Upper lobe of left lung (tissue), 6 donors: ENCODE data around the gene RNF180. TPM values are rescaled to one million over a fixed set of nuclear protein-coding genes. Genes with fewer than 3 reads are reported as not detected.

Source experiments
- ATAC-seq, 2 donors: fragments of 200-7000 bp; cut with Tn5 transposase; one replicate each; pipeline ENCODE4 v1.9.1; 2022; ENCODE audit warnings: mild to moderate bottlenecking in 2 of 2, moderate library complexity in 2 of 2; ENCODE audit not compliant: low FRiP score in 2 of 2
- DNase-seq, 2 donors: peaks; one replicate each; pipeline ENCODE4 v3.0.0-alpha.2; 2019 to 2020
- H3K27ac ChIP-seq, 4 donors: fragments of 200-600 bp; sonication (generic); one replicate each; pipeline ENCODE4 v1.5.1; 2016 to 2019
- H3K27me3 ChIP-seq, 4 donors: fragments of 200-600 bp; sonication (generic); one replicate each; pipeline ENCODE4 v1.5.1; 2017 to 2019
- H3K36me3 ChIP-seq, 4 donors: fragments of 200-600 bp; sonication (generic); one replicate each; pipeline ENCODE4 v1.5.1; 2016 to 2019
- H3K4me1 ChIP-seq, 4 donors: fragments of 200-600 bp; sonication (generic); one replicate each; pipeline ENCODE4 v1.5.1; 2018 to 2019
- H3K4me3 ChIP-seq, 4 donors: fragments of 200-600 bp; sonication (generic); one replicate each; pipeline ENCODE4 v1.5.1; 2017 to 2019; ENCODE audit warnings: mild to moderate bottlenecking in 2 of 4, moderate library complexity in 1 of 4
- H3K9me3 ChIP-seq, 4 donors: fragments of 200-600 bp; sonication (generic); one replicate each; pipeline ENCODE4 v1.5.1; 2018 to 2019
- CTCF ChIP-seq, 6 experiments: fragments of 450-650 bp in 4 of 6; fragments of 200-600 bp in 2 of 6; sonication (generic) in 2 of 6; IDR thresholded peaks; one replicate each; pipeline ENCODE4 v1.5.1; 2016 to 2019; ENCODE audit warnings: antibody characterized with exemption in 6 of 6
- EP300 ChIP-seq, 4 donors: sonication (generic); formaldehyde crosslinking; IDR thresholded peaks; one replicate each; pipeline ENCODE4 v1.5.1; 2017; ENCODE audit warnings: antibody characterized with exemption in 4 of 4, control low read depth in 2 of 4
- POLR2A ChIP-seq, 4 donors: fragments of 450-650 bp; IDR thresholded peaks; one replicate each; pipeline ENCODE4 v1.5.1; 2016 to 2017; ENCODE audit warnings: antibody characterized with exemption in 4 of 4, mild to moderate bottlenecking in 2 of 4
- POLR2AphosphoS5 ChIP-seq, 2 donors: sonication (generic); formaldehyde crosslinking; IDR thresholded peaks; one replicate each; pipeline ENCODE4 v1.5.1; 2017; ENCODE audit warnings: antibody characterized with exemption in 2 of 2
- WGBS, 2 donors: methylation state at CpG; one replicate each; pipeline ENCODE4 v1.1.5; 2017 to 2018; 5-methylcytosine and 5-hydroxymethylcytosine counted together
- total RNA-seq, 6 donors: library from RNA; depleted of rRNA in 4 of 6; stranded (reverse); fragments of >200 nt in 4 of 6; gene quantifications; one replicate each; pipeline versions ENCODE4 v1.1.0 to v1.2.1, GENCODE V29; 2016 to 2021
- donor health status: DM: no; HTN: no; CAD: no; lungs with moderate emphysema.
- donor health status: DM: no; HTN: yes; CAD: no; lungs with severe emphysema.

Gene RNF180
- total RNA-seq, 6 donors from 2014 or later, result 5.0 to 17.4 (median 9.7) TPM

GRCh38 chr5:64210866-64211265 lies 45.2 kb downstream of the RNF180 start:
- Histone ChIP-seq H3K9me3 (no peaks in the 10 kb centered on the region), H3K36me3 (no peaks in the 10 kb centered on the region), H3K27ac (no peak overlapping the region), H3K4me1 (no peaks in the 10 kb centered on the region), H3K4me3 (no peak overlapping the region), H3K27me3 (no peaks in the 10 kb centered on the region)
- DNase-seq (no peak), ATAC-seq (no peak)
- TF ChIP-seq POLR2AphosphoS5 (IDR thresholded peaks at IDR 0.05) (no peak), CTCF (IDR thresholded peaks at IDR 0.05) (no peak), EP300 (IDR thresholded peaks at IDR 0.05) (no peak), POLR2A (IDR thresholded peaks at IDR 0.05) (no peak)

- Histone ChIP-seq H3K27ac (no peak overlapping the region), H3K36me3 (no peaks in the 10 kb centered on the region), H3K9me3 (no peaks in the 10 kb centered on the region), H3K4me3 (no peak overlapping the region), H3K27me3 (no peaks in the 10 kb centered on the region), H3K4me1 (no peaks in the 10 kb centered on the region)
- WGBS, 2 donors, result 76 to 89% methylated on average over 2 of the region's 2 CpGs
- DNase-seq, result no peak
- TF ChIP-seq EP300 (IDR thresholded peaks at IDR 0.05), result no peak
- TF ChIP-seq POLR2A (IDR thresholded peaks at IDR 0.05), result no peak
- TF ChIP-seq POLR2AphosphoS5 (IDR thresholded peaks at IDR 0.05), result no peak
- TF ChIP-seq CTCF (IDR thresholded peaks at IDR 0.05), result no peak
- ATAC-seq, result no peak
Observed at GRCh38 chr5:64213011-64213410, 47.4 kb downstream of the RNF180 start.

- TF ChIP-seq POLR2A (IDR thresholded peaks at IDR 0.05) (no peak), CTCF (IDR thresholded peaks at IDR 0.05) (no peak)
- Histone ChIP-seq H3K36me3 (no peaks in the 10 kb centered on the region), H3K4me1 (no peaks in the 10 kb centered on the region), H3K27me3 (no peaks in the 10 kb centered on the region), H3K4me3 (no peak overlapping the region), H3K27ac (no peak overlapping the region), H3K9me3 (no peaks in the 10 kb centered on the region)
- DNase-seq (no peak), ATAC-seq (no peak)
- 69 to 73% methylated on average over 5 of the region's 5 CpGs for WGBS, 2 donors
Observed at GRCh38 chr5:64213531-64213930, 47.9 kb downstream of the RNF180 start.

GRCh38 chr5:64214132-64214531 lies 48.5 kb downstream of the RNF180 start:
- no peaks in the 10 kb centered on the region for H3K9me3 ChIP-seq
- no peak for ATAC-seq
- 74 to 78% methylated on average over 3 of the region's 3 CpGs for WGBS, 2 donors

More at GRCh38 chr5:64214132-64214531, 48.5 kb downstream of the RNF180 start:
- no peak overlapping the region for H3K4me3 ChIP-seq
- H3K4me1 ChIP-seq, result no peaks in the 10 kb centered on the region
- no peaks in the 10 kb centered on the region for H3K27me3 ChIP-seq
- TF ChIP-seq POLR2A (IDR thresholded peaks at IDR 0.05) (no peak), EP300 (IDR thresholded peaks at IDR 0.05) (no peak), CTCF (IDR thresholded peaks at IDR 0.05) (no peak), POLR2AphosphoS5 (IDR thresholded peaks at IDR 0.05) (no peak)
- no peak overlapping the region for H3K27ac ChIP-seq
- H3K36me3 ChIP-seq, result no peaks in the 10 kb centered on the region
- no peak for DNase-seq
